Aorta (tissue), 5 donors: ENCODE measurements around the gene CALY. TPM values are rescaled to one million over a fixed set of nuclear protein-coding genes. Genes with fewer than 3 reads are reported as not detected.

Source experiments
- ATAC-seq: fragments of 200-7000 bp; cut with Tn5 transposase; one replicate; pipeline ENCODE4 v1.9.1; 2022; ENCODE audit warnings: moderate library complexity; ENCODE audit not compliant: low FRiP score
- DNase-seq, 2 donors: peaks; one replicate each; pipeline ENCODE4 v3.0.0-alpha.2; 2020
- H3K27ac ChIP-seq, 2 donors: one replicate each; pipeline ENCODE4 v1.5.1; 2013; ENCODE audit warnings: low read length in 2 of 2, mild to moderate bottlenecking in 2 of 2, moderate library complexity in 2 of 2, control low read depth in 1 of 2, inconsistent platforms in 1 of 2, low read depth in 1 of 2
- H3K27me3 ChIP-seq, 2 donors: one replicate each; pipeline ENCODE4 v1.6.1; 2013; ENCODE audit warnings: control low read depth in 1 of 2, low read length in 1 of 2, mild to moderate bottlenecking in 1 of 2, moderate library complexity in 1 of 2; ENCODE audit not compliant: insufficient read depth in 2 of 2, control insufficient read depth in 1 of 2
- H3K36me3 ChIP-seq, 2 donors: one replicate each; pipeline ENCODE4 v1.6.1; 2013; ENCODE audit warnings: control low read depth in 1 of 2, low read length in 1 of 2, mild to moderate bottlenecking in 1 of 2; ENCODE audit not compliant: insufficient read depth in 2 of 2, control insufficient read depth in 1 of 2
- H3K4me1 ChIP-seq, 2 donors: one replicate each; pipeline ENCODE4 v1.6.1; 2013; ENCODE audit warnings: low read length in 2 of 2, control low read depth in 1 of 2, mild to moderate bottlenecking in 1 of 2, moderate library complexity in 1 of 2; ENCODE audit not compliant: insufficient read depth in 2 of 2, control insufficient read depth in 1 of 2
- H3K4me3 ChIP-seq, 2 donors: one replicate each; pipeline ENCODE4 v1.5.1; 2013; ENCODE audit warnings: low read length in 2 of 2, control low read depth in 1 of 2, mild to moderate bottlenecking in 1 of 2
- H3K9me3 ChIP-seq: one replicate; pipeline ENCODE4 v1.6.1; 2013; ENCODE audit warnings: mild to moderate bottlenecking, low read length; ENCODE audit not compliant: control insufficient read depth
- WGBS, 2 donors: extraction: QIAGEN DNeasy Blood & Tissue Kit; methylation state at CpG; one replicate each; pipeline ENCODE4 v1.1.7; 2013; 5-methylcytosine and 5-hydroxymethylcytosine counted together
- intact Hi-C, 2 donors: fragments of 100-400 bp; cut with DNase I; formaldehyde crosslinking; loops; one replicate each; pipeline versions ENCODE4 v1.14.2 to v1.15.0; 2022
- polyA plus RNA-seq, 2 donors: library from polyadenylated mRNA; stranded (reverse); fragments of 200-250 nt; gene quantifications; one replicate each; pipeline ENCODE4 v1.2.3, GENCODE V29; 2013
- total RNA-seq, 2 donors: library from RNA; stranded (reverse); fragmentation: NEBNext Ultra II Directional; extraction: Animal tissue kit (Norgen Biotek cat#: 25700); gene quantifications; one replicate each; pipeline ENCODE4 v1.2.1, GENCODE V29; 2021
- donor health status: healthy with polysubstance abuse.
- donor health status: Bipolar disorder and iron deficiency.
- donor health status: DM: no; HTN: no; CAD: no.
- donor health status: DM: no; HTN: no; CAD: no.
- donor health status: DM: yes; HTN: yes; CAD: no.

The CALY gene
- total and polyA plus RNA-seq, 4 donors, result not detected

DNA sequence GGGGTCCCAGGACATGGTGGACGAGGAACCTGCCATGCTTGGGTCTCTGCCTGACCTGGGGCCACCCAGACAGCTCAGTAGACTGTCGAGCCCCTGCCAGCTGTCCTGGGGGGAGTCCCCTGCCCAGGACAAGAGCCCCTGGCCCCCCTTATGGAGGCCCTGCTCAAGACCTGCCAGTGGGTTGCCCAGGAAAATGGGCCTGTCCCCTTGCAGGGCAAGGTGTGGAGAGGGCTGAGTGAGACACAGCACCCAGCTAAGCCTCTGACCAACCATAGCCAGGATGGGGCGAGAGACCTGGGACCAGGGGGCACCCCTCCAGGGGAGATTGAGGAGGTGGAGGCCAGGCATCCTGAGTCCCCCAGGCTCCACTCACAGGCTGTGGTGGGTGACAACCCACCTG, 19.3 kb upstream of the CALY start:
- DNase-seq (no peak), ATAC-seq (no peak)
- Histone ChIP-seq H3K4me1 (no peaks in the 10 kb centered on the region), H3K27ac (no peak overlapping the region), H3K27me3 (no peaks in the 10 kb centered on the region), H3K36me3 (no peaks in the 10 kb centered on the region), H3K9me3 (no peaks in the 10 kb centered on the region), H3K4me3 (no peak overlapping the region)
- intact Hi-C loops, result no loop called here
- 97 to 100% methylated on average over 3 of the region's 3 CpGs for whole genome bisulfite sequencing, 2 donors

DNA sequence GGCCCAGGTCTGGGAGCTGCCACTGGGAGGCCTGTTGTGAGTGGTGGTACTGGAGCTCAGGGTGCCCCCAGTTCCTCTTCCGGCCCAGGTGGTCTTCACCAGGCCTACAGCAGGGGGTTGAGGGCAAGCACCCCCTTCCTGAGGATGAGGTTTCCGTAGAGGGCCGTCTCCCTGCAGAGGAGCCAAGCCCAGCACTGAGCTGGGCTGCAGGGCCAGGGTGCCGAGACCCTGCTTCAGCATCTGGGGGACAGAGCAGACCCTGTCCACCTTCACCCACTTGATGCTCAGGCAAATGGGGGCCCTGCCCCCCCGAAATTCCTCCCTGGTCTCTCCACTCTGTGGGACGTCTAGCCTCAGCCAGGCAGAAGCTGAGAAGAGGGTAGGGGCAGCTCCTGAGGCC, 18.6 kb upstream of the CALY start:
- intact Hi-C loops, result no loop called here
- Histone ChIP-seq H3K9me3 (no peaks in the 10 kb centered on the region), H3K27me3 (no peaks in the 10 kb centered on the region), H3K27ac (no peak overlapping the region), H3K4me1 (no peaks in the 10 kb centered on the region), H3K4me3 (no peak overlapping the region), H3K36me3 (no peaks in the 10 kb centered on the region)
- DNase-seq, result no peak
- 95 to 98% methylated on average over 6 of the region's 6 CpGs for WGBS, 2 donors
- no peak for ATAC-seq

DNA sequence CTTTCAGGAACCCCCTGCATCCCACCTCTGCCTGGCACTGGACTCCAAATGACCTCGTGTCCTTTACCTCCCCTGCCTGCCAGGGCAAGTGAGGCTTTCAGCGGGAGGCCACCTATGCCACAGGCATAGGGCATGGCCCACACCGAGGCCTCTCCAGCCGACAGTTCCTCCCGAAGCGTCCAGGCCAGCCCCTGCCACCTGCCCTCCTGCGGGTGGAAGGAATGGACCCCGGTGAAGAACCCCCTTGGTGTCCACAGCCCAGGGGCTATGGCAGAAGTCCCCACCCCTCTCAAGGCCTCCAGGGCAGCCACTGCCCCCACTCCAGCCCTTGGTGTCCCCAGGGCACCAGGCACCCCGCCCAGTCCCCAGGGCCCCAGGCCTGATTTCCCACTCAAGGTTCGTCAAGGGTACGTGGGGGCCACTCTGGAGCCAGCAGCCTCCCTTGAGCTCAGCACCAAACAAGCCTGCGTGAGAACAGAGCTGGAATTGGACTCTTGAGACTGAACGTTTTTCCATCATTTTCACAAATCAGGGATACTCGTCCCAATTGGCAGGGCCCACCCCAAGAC, 18.1 kb upstream of the CALY start:
- no peak overlapping the region for H3K27ac ChIP-seq
- no peak for ATAC-seq
- H3K9me3 ChIP-seq, result no peaks in the 10 kb centered on the region
- no peak for DNase-seq
- H3K4me3 ChIP-seq, result no peak overlapping the region
- intact Hi-C loops, result no loop called here
- WGBS, 2 donors, result 93 to 94% methylated on average over 14 of the region's 14 CpGs
- H3K4me1 ChIP-seq, result no peaks in the 10 kb centered on the region
- no peaks in the 10 kb centered on the region for H3K36me3 ChIP-seq
- H3K27me3 ChIP-seq, result no peaks in the 10 kb centered on the region

DNA sequence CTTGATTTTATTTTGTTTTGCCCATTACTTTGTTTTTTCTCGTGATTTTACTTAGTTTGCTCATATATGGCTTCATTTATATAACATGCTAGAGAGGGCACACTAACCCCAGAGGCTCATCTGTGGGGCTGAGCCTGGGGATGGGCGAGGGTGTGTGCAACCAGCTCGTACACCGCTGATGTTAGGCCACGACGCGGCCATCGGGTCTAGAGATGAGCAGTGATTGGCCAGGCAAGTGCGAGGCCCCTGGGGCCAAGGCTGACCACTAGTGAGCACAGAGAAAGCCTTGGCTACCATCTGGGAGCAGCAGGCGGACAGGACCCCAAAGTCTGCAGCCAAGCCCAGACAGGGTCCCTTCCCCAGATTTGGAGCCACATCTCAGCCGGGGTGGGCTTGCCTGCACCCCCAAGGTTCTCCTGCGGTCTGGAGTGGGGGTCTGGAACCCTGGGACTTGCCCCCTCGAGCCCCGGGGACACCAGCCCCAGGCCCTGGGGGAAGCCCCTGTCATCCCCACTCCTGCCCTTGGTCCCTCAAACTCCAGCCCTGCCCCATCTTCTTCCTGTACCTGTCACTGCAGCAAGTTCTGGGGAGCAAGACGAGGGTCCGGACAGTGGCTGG, 17.4 kb upstream of the CALY start:
- no peak for ATAC-seq
- H3K27me3 ChIP-seq, result no peaks in the 10 kb centered on the region

DNA sequence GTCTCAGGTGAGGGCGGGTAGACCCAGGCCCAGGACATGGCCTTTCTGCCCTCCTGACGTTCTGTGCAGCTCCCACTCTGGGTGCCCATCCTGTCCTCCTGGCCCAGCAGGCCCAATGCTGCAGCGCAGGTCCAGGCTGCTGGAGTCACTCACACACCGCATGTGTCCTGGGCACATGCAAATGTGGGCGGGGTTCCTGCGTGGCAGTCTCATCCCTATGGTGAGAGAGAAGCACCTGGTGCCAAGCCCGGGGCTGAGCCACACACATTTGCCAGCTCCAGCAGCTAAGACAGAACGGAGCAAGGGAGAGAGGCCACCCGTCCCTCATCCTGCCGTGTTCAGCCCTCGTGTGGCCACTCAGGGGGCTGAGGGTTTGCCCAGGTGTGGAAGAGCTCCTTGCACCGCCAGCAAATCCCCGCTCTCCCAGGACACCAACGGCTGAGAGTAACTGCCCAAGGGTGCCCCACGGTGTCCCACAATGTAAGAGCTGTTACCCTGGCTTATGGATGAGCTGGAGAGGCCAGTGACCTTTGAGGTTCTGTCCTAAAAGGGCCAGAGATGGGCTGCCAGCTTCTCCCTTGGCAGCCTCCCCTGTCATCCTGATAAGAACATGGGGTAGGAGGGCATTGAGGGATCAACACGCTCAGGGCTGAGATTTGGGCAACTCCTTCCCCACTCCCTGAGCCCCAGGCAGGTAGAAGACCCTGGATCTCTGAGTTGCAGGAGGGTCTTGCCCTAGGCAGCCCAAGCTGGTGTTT, 16.7 kb upstream of the CALY start:
- WGBS, 2 donors, result 81 to 83% methylated on average over 16 of the region's 16 CpGs
- intact Hi-C loops, result no loop called here
- H3K9me3 ChIP-seq, result no peaks in the 10 kb centered on the region
- no peaks in the 10 kb centered on the region for H3K4me1 ChIP-seq
- DNase-seq, result no peak
- no peaks in the 10 kb centered on the region for H3K36me3 ChIP-seq
- no peak for ATAC-seq
- H3K27me3 ChIP-seq, result no peaks in the 10 kb centered on the region
- no peak overlapping the region for H3K4me3 ChIP-seq
- H3K27ac ChIP-seq, result no peak overlapping the region

More for the DNA sequence above, 17.4 kb upstream of the CALY start:
- Histone ChIP-seq H3K9me3 (no peaks in the 10 kb centered on the region), H3K4me1 (no peaks in the 10 kb centered on the region), H3K36me3 (no peaks in the 10 kb centered on the region), H3K27ac (no peak overlapping the region), H3K4me3 (no peak overlapping the region)
- 87 to 96% methylated on average over 15 to 16 of the region's 16 CpGs for WGBS, 2 donors
- intact Hi-C loops, result no loop called here
- DNase-seq, result no peak

DNA sequence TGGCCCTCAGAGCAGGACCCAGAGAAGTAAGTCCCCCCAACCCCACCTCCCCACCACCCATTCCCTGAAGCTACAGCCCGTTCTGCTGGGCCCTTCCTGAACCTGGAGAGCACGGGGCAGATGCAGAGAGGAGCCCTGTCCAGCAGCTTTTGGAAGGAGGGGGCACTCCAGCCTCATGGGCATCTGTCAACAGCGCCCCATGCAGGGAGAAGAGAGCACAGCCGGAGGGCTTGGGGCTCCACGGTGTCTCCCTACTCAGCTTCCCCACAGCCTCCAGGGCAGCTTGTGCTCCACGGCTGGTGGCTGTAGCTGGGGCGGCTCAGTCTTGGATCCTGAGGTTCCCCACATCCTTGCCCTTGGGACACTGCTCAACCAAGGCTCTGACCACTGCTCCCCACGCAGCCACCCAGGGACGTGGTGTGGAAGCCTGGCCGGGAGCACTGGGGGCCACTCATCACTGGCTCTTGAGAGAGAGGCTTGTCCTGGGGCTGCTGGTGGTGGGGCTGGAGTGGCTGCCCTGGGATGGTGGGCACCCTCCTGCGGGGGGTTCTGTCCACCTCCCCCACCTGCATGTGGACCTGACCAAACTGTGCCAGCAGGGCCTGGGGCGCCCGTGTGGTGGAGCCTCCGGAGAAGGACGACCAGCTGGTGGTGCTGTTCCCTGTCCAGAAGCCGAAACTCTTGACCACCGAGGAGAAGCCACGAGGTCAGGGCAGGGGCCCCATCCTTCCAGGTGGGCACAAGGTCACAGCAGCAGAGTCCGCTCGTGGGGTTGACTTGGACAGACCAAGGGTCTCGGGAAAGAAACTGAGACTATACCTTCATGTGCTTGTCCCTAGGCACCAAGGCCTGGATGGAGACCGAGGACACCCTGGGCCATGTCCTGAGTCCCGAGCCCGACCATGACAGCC, 15.0 kb upstream of the CALY start:
- no peaks in the 10 kb centered on the region for H3K9me3 ChIP-seq
- no peak for ATAC-seq
- no peak overlapping the region for H3K4me3 ChIP-seq
- 65 to 66% methylated on average over 24 of the region's 24 CpGs for WGBS, 2 donors
- DNase-seq, result no peak
- no peak overlapping the region for H3K27ac ChIP-seq
- intact Hi-C loops, result no loop called here
- no peaks in the 10 kb centered on the region for H3K36me3 ChIP-seq
- no peaks in the 10 kb centered on the region for H3K27me3 ChIP-seq
- H3K4me1 ChIP-seq, result no peaks in the 10 kb centered on the region

DNA sequence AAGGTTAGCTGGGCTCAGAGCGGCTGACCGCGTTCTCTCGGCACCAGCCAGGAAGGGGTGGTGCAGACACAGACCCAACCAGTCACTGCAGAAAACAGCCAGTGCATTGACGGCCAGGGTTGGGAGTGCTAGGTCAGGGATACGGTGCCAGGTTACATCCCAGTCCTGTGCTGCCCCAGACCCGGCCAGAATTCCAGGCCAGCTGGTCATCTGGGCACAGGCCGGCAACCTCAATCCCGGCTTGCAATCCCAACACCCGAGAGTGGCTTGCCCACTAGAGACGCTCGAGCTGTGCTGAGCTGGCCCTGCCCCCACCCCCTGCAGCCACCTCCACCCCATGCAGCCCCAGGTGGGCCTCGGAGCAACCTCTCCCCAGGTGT, 14.2 kb upstream of the CALY start:
- no peak for ATAC-seq
- no peaks in the 10 kb centered on the region for H3K27me3 ChIP-seq
- intact Hi-C loops, result no loop called here

DNA sequence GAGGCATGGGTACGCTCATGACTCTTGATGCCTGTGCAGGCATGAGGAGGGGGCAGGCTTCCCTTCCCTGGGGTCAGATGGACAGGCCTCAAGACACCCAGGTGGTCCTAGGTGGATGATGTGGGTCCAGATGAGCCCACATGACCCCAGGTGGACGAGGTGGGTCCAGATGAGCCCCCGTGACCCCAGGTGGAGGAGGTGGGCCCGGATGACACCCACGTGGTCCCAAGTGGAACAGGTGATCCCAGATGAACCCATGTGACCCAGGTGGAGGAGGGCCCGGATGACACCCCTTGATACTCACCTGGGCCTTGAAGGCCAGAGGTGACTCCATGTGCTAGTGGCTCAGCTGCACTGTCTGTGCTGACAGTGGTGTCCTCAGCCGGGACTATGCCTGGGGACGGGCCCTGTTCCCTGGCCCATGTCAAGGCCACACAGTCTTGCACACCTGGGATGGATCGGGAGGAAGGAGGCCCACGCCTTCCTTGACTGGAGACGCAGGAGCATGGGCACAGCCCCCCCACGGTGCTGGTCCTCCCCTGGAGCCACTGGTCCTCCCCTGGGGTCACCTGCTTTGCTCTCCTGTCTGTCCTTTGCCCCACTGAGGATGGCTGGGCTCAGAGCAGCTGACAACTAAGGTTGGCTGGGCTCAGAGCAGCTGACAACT, 13.7 kb upstream of the CALY start:
- ATAC-seq, result no peak
- no peaks in the 10 kb centered on the region for H3K27me3 ChIP-seq

More for the DNA sequence above, 14.2 kb upstream of the CALY start:
- Histone ChIP-seq H3K4me3 (no peak overlapping the region), H3K4me1 (no peaks in the 10 kb centered on the region), H3K9me3 (no peaks in the 10 kb centered on the region), H3K27ac (no peak overlapping the region), H3K36me3 (no peaks in the 10 kb centered on the region)
- DNase-seq, result no peak
- WGBS, 2 donors, result 44% methylated on average over 13 of the region's 13 CpGs

More for the DNA sequence above, 13.7 kb upstream of the CALY start:
- no peaks in the 10 kb centered on the region for H3K9me3 ChIP-seq
- H3K4me3 ChIP-seq, result no peak overlapping the region
- WGBS, 2 donors, result 83 to 85% methylated on average over 12 of the region's 12 CpGs
- intact Hi-C loops, result no loop called here
- no peaks in the 10 kb centered on the region for H3K36me3 ChIP-seq
- H3K4me1 ChIP-seq, result no peaks in the 10 kb centered on the region
- H3K27ac ChIP-seq, result no peak overlapping the region
- no peak for DNase-seq
